ENCODE data around the gene CARD10. TPM values are rescaled to one million over a fixed set of nuclear protein-coding genes. Genes with fewer than 3 reads are reported as not detected.
A peak's percentile ranks its signal among the peaks of the same experiment; 100 is the strongest.

CARD10 gene
- polyA plus RNA-seq, 12 donors = 9.2 to 26.6 (median 11.4) TPM; not detected in 1

DNA sequence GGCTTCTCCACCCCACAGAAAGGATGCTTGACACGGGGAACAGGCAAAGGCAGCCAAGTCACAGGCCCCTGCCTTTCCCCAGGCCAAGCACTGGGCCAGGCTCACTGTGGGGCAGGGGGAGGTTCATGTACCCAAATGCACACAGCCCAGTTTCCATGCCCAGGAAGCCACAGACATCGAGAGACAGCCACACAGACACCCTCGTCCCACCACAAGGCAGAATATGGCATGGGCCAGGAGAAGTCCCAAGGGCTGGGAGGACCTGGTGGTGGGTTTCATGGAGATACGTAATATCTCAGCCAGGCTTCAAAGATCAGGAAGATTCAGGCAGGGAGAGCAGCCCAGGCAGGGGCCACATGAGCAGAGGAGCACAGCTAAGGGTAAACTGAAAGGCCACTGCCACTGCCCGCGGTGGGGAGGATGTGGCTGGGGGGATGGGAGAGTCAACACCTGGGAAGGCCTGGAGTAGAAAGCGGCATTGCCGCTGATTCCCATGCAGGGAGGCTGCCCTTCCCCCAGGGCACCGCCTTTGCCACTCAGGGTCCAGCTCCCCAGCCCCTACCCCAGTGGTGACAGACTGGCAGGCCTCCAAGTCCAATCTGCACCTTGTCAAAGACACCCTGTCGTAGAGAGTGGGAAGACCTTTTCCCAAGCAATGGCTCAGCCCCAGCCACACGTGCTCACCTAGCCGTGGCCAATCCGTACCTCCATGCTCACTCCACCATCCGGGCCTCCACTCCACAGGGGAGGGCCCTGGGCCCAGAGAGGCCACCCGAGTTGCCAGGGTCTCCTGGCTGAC is 30.7 kb downstream of the CARD10 start:
- no peak for DNase-seq

- no peak for DNase-seq
These were observed 31.6 kb downstream of the CARD10 start for GRCh38 chr22:37487571-37487970.

DNA sequence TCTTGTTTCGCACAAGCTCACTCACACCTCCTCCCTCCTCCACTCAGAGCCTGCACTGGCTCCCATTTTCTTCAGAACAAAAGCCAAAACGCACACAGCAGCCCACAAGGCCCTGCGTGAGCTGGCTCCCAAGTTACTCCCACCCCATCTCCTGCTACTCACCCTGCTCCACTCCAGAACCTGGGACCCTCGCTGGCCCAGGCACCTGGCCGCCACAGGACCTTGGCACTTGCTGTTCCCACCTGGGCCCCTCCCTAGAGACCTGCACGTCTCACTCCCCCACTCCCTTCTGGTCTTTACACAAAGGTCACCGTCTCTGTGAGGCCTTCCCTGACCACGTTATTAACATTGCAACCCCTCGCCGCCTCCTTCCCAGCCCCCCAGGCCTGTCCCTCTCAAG is 32.1 kb downstream of the CARD10 start:
- no peak for DNase-seq

- DNase-seq = peak; percentile 35
These were observed 32.9 kb downstream of the CARD10 start, which contains the start of gene MFNG for GRCh38 chr22:37486224-37486845. Gene MFNG (minus strand): TSS chr22:37486384. CDS start chr22:37486177, 207 bp downstream.

- no peak for DNase-seq
These were observed 33.6 kb downstream of the CARD10 start for GRCh38 chr22:37485395-37486223.

GRCh38 chr22:37484480-37485394 is 34.5 kb downstream of the CARD10 start:
- peak; percentile 29 for DNase-seq

GRCh38 chr22:37483050-37483449 is 36.2 kb downstream of the CARD10 start:
- no peak for DNase-seq

GRCh38 chr22:37482244-37482643 is 37.0 kb downstream of the CARD10 start:
- no peak for DNase-seq

- no peak for DNase-seq
These were observed 37.8 kb downstream of the CARD10 start for GRCh38 chr22:37481347-37481907.

DNA sequence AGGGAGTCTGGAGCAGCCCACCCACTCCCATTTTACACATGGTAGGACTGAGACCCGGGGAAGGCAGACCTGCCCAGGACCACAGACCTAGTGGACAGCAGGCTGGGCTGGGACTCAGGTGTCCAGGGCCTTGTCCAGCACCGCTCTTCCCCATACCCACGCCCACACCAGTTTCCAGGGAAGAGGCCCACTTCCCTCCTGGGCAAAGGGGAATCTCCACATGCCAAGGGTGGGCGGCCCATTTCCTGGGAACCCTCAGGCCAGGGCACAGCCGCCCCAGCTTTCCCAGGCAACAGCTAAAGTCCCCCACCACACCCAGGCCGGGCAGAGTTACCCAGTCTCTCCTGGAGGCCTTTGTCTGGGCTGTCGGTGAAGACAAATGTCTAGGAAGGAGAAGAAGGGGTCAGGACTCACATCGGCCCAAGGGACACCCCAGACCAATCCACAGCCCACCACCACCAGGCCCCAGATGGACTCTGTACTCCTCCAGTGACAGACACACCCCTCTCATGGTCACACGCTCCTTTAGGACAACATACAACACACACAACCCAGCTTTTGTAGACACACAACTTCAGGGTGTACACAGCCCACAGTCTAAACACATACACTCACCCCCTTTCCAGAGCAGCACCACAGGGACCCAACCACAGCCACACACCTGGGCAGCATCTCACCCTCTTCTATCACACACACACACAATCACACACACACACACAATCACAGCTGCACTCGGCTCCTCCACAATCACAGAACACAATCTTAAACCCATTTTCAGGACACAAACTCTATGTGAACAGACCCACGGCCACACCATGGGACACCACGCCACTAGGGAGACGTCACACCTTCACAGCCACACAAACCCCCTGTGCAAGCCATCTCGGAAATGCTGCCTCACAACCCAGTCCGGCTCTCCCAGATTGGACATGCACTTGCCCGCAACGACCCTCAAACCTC is 38.5 kb downstream of the CARD10 start:
- DNase-seq = no peak

- DNase-seq = no peak
These were observed 40.0 kb downstream of the CARD10 start for GRCh38 chr22:37479196-37479595.

GRCh38 chr22:37476389-37477329 is 42.6 kb downstream of the CARD10 start:
- DNase-seq = no peak

DNA sequence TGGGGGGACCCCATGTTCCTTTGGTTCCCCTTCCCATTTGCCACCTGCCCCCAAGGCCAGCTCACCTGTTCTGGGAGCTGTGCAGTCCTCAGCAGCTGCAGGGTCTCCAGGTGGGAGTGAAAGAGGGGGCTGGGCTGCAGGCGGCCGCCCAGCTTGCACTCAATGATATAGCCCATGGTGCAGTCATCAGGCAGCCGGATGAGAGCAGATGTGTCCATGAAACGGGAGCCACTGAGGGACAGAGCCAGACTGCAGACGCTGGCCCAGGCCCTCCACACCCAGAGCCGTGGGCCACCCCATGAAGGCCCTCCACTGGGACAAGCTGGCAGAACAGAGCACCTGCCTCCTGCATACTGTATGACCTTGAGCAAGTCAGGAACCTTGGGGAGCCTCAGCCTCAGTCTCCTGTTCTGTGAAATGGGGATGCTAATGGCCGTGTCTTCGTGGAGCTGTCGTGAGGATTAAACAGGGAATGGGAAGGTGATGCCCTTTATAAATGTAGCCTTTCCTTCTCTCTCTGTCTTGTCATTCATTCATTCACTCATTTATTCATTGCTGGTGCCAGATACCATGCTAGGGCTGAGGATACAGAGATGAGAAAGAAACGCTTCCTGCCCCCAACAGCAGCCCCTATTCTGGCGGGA is 44.6 kb downstream of the CARD10 start:
- DNase-seq = no peak

DNA sequence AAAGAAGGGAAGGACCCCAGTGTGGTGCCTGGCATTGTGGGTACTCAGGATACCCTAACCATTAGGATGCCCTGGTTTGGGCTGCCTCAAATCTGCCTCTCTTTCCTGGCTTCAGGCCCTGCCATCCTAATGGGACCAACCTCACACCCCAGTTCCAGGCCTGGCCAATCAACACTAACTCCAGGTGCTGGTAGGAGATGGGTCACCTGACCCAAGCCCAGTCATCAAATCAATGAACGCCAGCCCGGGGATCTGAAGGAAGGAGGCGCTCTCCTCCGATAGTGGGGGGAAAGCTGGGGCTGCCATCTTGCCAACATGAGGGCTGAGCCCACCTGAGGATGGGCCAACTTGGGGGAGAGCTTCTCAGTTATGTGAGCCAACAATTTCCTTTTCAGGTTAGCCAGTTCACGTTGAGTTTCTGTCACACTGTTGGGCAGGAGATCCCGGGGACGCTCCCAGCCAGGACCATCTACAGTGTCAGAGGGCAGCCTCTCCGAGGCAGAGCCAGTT is 45.7 kb downstream of the CARD10 start:
- no peak for DNase-seq

- no peak for DNase-seq
These were observed 46.7 kb downstream of the CARD10 start for GRCh38 chr22:37472418-37473006.

GRCh38 chr22:37471727-37472417 is 47.3 kb downstream of the CARD10 start:
- DNase-seq = no peak

DNA sequence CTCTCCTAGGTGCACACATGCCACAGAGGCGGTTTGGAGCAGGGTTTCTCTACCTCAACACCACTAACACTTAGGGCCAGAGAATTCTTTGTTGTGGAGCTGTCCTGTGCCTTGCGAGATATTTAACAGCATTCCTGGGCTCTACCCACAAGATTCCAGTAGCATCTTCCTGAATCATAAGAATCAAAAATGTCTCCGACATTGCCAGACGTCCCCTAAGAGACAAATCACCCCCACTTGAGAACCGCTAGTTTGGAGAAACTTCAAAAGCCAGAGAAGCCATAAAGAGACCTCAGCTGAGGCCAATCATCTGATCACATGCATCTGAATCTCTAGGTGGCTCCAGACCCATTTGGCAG is 49.1 kb downstream of the CARD10 start:
- DNase-seq = no peak
